ENCODE measurements around the gene CUEDC1.

DNA sequence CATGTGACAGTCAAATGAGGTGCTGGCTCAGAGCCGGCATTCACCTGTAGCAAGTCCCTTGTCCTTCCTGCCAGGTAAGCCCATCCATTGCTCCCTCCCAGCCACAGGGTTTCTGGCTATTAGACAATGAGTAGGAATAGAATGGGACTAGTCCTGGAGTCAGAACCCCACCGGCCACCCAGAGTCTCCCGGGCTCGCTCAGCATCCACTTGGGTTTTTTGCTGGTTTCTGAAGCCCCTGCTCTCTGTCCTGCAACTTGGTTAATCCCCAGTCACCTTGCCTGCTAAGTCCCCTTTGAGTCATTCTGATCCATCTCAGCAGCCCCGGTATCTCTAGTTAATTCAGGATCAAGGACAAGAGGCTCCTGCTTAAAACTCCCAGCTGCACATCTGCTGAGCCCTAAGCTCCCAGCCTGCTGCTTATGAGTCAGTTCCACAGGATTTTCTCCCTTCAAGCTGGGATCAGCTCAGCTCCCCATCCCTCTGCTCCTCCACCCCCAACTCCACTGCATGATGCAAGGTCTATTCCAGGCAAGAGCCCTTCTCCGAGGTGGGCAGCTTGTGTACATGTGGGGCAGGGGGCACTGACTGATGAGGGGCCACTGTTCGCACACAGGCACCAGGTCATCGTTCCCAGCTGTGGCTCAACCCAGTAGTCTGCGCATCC lies 85.5 kb downstream of the CUEDC1 start:
- TF ChIP-seq, protein P1, sequence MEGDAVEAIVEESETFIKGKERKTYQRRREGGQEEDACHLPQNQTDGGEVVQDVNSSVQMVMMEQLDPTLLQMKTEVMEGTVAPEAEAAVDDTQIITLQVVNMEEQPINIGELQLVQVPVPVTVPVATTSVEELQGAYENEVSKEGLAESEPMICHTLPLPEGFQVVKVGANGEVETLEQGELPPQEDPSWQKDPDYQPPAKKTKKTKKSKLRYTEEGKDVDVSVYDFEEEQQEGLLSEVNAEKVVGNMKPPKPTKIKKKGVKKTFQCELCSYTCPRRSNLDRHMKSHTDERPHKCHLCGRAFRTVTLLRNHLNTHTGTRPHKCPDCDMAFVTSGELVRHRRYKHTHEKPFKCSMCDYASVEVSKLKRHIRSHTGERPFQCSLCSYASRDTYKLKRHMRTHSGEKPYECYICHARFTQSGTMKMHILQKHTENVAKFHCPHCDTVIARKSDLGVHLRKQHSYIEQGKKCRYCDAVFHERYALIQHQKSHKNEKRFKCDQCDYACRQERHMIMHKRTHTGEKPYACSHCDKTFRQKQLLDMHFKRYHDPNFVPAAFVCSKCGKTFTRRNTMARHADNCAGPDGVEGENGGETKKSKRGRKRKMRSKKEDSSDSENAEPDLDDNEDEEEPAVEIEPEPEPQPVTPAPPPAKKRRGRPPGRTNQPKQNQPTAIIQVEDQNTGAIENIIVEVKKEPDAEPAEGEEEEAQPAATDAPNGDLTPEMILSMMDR (IDR thresholded peaks at IDR 0.05 in 4 of 5, conservative IDR thresholded peaks at IDR 0.05 in 1 of 5): no peak
- no peak for TF ChIP-seq POLR2A (IDR thresholded peaks at IDR 0.05)
